Stimulated activated CD8-positive, alpha-beta memory T cell treated with anti-CD3 and anti-CD28 coated beads, Interleukin-7, amount 100 ng/mL, for 1 hour (primary cell): ENCODE measurements around the gene GTPBP1.

Experiments
- DNase-seq, 2 donors: peaks; one replicate each; pipeline ENCODE4 v3.0.0-alpha.2; 2020; ENCODE audit warnings: low read depth in 2 of 2

The GTPBP1 gene

DNA sequence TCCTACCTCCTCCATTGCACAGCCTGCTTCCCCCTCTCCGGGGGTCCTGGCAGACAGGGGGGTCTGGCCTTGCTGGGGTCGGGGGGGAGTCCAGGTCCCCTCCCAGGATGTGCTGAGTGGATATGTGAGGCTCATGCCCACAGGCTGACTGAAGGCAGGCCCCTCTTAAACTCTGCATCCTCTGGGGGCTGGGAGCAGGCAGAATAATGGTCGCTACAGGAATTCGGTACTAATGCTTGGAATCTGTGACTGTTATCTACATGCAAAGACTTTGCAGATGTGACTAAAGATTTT is 51.7 kb downstream of the GTPBP1 start:
- no peak for DNase-seq

DNA sequence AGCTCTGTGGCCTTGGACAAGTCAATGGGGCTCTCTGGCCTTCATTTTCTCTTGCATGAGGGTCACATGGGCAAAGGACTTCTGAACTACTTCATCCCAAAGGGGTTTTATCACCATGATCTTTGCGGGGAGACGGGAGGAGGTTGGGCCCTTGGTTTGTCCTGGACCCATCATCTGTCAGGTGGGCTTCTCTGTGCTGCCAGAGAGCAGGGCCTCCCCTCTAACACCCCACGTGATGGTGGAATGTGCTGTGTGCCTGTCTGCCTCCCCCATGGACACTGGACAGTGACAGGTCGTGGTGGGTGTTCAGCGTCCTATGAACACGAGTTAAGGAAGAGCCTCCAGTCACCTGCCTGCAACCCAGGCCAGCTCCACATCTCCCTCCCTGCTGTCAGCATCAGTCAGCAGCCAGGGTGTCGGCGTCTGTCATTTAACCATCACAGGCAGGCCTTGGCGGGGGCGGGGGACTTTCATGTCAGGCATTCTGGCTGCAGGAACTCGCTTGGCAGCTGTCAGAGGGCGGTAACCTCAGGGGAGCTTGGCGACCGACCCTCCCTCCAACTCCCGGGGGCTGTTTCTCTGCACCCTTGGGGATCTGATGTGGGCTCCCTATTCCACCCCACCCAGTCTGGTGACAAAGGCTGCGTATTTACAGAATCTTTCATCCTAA is 52.7 kb downstream of the GTPBP1 start:
- peak; percentile 35 to 36 for DNase-seq

DNA sequence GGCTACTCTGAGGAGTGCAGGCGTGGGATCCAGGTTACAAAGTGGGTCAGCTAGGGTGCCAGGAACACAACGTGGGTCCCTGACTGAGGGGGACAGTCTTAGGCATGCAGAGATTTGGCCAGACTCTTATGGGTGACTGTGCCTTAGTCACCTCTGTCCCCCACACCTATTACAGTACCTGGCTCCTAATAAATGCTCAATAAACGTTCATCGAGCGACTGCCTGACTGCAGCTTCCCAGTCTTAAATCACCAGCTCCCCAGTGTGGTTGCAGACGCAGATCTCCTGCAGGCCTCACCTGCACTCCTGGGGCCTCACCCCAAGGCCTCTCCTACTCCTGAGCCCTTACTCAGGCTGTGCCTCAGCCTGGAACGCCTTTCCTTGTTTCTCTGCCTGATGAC is 53.3 kb downstream of the GTPBP1 start:
- DNase-seq = no peak

DNA sequence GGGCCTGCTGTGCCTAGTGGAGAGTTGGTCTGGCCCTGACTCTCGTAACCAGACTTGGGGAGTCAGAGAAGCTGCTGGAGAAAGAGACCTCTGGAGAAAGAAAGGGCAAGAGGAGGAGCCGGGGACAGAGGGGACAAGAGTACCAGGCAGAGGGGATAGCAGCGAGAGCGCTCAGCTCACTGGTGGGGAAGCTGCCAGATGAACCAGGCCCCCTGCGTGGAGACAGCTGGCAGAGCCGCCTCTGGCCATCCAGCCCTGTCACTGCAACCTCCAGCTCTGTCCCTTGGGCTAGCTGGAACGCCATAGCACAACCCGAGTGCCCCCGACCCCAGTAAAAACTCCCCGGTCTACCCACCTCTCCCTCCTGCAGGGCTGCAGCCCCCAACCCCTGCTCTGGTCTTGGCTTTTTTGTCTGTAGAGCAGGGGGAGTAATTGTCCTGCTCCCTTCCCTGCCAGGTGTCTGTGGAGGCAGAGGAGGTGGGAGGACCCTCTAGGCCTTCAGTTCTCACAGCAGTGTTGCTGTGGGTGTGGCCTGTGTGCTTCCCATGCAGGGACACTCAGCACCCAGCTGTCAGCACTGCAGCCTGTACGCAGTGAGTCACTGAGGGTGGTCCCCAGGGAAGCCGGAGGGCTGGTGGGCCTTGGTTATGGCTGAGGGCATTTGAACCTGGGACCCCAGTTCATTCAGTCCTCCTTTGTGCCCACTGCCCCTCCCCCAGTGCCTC is 54.9 kb downstream of the GTPBP1 start:
- DNase-seq = no peak

DNA sequence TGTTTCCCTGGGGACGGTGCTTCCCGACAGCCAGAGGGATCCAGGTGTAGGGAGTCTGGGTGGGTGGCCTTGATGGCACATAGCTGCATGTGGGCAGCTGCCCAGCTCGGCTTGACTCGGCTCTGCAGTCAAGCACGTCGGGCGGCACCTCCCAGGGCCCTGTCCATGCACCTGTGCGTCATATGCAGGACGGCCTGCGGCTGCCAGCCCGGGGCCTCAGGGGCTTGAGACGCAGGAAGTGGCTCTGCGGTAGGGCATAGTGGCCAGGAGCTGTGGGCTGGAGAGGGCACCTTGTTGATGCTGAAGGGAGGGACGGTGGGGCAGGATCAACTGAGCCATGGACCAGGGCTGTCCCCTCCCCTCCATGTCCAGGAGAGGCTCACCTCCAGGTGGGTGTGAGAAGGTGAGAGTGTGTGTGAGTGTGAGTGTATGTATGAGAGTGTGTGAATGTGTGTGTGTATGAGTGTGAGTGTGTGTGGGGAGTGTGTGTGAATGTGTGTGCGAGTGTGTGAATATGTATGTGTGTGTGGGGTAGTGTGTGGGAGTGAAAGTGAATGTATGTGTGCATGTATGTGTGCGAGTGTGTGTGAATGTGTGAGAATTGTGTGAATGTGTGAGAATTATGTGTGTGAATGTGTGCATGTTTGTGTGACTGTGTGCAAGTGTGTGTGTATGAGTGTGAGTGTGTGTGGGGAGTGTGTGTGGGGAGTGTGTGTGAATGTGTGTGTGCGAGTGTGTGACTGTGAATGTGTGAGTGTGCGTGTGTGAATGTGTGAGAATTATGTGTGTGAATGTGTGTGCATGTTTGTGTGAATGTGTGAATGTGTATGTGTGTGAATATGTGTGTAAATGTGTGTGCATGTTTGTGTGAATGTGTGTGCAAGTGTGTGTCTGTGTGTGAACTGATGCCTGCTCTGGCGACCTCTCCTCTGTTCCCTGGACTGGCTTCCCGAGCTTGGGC is 55.7 kb downstream of the GTPBP1 start:
- no peak for DNase-seq

DNA sequence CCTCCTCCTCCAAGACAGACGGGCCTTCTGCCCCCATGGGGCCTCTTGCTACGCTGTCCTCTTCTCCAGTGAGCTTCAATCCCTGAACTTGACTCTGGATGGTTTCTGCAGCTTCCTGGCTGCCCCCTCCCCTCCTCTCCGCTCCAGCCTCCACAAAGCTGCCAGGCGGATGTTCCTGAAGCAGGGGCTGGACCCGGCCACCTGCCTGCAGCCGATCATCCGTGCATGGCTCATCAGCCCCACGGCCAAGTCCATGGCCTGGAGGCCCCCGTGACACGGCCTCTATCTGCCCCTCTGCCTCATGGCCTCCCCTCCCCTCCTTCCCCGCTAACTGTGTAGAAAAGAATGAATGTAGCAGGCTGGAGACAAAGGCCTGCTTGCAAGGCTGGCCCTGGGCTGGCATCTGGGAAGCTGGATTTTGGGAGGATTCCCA is 56.8 kb downstream of the GTPBP1 start:
- DNase-seq = no peak

DNA sequence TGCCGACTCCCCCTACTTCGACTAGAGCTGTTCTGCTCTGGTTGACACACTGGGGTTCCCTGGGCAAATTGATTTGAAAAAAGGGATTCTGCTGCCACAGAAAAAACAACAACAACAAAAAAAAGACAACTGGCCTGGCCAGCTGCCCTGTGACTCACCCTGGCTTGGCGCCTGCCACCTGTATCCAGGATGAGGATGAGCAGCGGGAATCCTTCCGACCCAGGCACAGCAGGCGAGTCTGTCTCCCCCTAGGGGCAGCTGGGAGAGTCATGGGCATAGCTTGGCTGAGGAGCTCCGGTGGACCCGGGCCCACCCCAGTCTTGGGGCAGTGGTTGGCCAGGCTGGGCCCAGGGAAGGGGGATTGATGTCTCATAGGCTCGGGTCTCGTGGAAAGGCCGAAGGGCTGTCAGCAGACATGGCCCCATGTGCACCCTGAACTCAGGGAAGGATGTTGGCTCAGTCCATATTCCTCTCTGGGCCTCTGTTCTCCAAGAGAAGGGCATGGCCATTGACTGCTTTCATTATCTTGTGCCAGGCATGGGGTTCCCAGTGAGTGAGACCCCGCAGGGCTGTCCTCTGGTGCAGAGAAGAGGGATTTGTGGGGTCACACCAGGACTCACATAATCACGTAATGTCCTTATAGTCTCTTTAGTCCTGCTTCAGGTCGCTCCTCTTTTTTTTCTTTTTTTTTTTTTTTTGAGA is 60.5 kb downstream of the GTPBP1 start:
- no peak for DNase-seq

DNA sequence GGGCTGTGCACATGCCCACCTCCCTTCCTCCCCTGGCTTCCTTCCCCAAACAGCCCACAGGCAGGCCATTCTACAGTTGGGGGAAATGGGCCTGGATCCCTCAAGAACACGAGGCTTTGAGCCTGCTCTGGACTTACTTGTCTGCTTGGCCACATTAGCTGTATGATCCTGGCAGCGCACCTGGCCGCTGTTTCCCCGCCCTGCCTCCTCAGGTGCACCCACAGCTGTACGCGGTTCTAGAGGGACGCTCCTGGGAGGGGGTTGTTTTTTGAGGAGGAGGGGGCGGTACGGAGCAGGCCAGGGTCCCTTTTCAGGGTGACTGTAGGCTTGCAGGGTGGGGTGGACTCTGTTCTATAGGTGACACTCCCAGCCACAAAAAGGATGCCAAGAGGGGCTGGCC is 61.6 kb downstream of the GTPBP1 start:
- no peak for DNase-seq

DNA sequence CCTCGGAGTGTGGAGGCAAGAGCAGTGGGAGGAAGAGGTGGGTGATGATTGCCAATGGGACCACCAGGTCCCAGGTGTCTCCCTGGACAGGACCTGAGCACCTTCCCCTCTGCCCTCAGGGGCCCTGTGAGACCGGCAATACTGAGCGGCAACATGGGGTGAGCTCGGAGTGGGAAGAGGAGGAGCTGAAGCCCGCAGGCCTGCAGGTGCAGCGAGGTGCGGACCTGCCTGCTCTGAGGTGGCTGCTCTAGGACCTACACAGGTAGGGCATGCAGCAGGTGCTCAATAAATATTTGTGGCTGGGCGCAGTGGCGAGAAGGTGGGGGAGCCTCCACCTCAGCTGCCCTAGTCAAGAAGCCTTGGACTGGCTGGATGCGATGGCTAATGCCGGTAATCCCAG is 62.3 kb downstream of the GTPBP1 start:
- no peak for DNase-seq

DNA sequence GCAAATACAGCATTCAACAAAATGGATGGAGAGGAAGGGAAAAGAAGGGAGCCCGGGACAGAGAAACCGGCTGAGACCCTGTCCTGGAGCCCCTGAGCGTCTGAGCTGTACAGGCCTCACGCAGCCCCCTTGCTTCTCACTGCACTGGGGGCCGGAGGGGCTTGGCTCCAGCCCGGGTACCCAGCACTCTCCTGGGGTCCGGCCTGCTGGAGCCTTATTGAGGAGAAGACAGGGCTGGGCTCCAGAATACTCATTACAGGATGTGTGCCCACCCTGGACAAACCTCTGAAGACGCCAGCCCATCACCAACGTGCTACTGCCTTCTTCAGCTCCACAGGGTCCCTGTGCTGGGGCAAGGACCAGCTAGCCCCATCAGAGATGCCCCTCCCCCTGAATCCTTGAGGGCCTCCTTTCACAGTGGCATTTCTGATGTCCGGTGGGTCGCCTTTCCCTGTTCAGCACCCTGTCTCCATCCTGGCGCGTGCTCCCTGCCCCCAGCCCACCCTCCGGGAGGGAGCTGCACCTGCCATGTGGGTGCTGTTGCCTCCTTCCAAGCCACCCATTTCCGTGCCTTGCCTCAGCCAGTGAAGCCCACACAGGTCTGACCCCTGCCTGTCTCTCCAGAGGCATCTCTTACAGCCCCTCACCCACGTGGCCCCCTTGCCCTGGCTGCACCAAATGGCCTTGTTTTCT is 64.7 kb downstream of the GTPBP1 start:
- DNase-seq = no peak

DNA sequence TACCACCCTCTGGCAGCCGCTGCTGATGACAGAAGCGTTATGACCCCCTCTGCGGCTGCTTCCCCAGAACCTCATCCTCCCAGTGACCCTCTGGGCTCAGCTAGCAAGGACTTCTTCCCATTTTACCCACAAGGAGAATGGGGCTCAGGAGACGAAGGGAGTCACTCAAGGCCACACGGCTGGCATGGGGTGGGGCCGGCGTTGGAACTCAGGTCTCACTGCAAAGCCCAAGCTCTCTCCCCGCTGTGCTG is 66.8 kb downstream of the GTPBP1 start:
- DNase-seq = no peak

DNA sequence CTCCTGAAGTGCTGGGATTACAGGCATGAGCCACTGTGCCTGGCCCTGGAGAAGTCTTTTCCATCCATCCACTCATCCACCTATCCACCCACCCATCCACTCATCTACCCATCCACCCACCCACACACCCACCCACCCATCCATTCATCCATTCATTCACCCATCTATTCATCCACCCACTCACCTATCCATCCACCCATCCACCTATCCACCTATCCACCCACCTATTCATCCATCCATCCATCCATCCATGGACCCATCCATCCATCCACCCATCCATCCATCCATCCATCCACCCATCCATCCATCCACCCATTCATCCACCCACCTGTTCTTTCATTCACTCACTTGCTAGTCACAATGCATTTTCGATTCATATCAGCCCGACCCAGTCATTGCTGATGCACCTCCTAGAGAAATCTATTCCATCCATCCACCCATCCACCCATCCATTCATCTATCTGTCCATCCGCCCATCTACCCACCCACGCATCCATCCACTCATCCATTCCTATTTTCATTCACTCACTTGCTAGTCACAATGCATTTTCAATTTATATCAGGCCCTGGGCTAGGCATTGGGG is 67.7 kb downstream of the GTPBP1 start:
- DNase-seq = no peak

DNA sequence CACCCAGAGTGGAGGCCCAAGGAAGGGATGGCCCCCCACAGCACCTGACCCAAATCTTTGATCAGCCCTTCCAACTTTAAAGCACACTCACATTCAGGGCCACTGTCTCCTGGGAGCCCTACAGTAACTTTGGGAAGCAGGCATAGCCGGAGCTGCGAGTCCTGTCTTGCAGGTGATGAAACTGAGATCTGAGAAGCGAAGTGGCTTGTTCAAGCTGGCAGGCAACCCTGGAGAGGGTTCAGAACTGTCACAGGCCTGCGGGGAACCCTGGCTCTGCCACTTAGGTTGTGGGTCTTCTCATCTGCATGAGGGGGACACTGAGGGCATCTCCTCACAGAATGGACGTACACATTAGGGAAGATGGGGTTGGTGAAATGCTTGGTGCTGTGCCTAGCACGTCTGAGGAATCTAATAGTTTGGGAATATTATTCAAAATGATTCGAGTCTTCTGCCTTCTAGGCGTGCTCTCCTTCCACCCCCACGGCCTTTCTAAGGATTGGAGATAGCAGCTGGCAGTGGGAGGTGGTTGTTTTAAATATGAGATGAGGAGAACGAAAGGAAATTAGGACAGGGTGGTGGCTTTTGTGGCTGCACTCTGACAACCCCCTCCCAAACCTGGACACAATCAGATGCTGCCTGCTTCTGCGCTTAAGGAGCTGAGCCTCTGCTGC is 68.9 kb downstream of the GTPBP1 start:
- DNase-seq = no peak

DNA sequence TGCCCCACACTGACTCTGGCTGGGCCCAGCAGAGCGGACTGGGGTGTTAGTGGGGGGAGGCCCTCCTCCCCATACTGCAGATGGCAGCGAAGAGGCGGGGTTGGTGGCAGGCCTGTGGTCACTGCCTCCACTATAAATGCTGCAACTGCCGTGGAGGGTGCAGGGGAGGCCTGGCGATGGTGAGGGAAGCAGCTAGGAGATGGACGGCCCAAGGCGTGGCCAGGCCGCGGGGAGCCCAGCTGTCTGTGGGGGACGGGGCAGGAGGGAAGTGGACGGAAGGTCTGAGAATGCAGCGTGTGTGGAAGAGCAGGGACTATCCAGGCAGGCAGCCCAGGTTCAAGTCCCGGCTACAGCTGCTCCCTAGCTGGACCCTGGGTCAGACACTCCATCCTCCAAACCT is 69.9 kb downstream of the GTPBP1 start:
- no peak for DNase-seq

DNA sequence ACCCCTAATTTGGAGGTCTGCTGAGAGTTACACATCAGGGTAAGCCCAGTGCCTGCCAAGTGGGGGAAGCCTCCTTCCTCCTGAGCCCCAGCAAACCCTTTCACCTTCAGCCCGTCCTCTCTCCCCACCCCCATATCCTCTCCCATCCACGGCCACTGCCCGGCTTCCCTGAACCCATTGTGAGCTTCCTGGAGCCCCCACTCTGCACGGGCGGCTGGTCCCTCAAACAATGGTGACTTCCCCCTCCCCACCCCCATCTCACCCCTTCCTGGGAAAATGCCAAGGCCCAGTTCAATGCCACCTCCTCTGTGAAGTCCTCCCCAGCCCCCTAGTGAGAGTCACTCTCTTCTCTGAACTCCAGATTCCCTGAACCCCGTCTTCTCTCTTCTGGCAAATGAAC is 70.3 kb downstream of the GTPBP1 start:
- DNase-seq = no peak

DNA sequence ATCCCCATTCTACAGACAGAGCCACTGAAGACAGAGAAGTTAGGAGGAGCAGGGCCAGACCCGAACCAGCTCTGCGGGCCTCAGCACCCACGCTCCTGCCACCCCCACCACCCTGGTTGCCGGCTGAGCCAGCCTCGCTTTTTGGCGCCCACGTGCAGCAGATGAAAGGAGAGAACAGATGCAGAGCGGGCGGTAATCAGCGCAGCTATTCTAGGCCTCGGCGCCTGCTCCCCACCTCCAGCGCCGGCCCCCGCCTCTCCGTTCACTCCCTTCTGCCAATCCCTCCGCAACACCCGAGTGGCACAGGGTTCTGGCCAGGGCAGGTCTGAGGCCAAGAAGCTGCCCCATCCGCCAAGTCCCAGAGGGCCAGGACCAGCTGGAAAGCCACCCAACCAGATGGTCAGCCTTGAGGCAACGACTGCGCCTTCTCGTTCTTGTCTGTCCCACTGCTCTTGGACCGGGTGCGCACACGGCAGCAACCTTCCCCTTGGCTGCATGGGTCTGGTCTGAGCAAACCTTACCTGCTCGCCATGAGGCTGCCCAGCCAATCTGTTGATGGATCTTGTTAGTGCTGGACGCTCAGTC is 71.4 kb downstream of the GTPBP1 start:
- no peak for DNase-seq

DNA sequence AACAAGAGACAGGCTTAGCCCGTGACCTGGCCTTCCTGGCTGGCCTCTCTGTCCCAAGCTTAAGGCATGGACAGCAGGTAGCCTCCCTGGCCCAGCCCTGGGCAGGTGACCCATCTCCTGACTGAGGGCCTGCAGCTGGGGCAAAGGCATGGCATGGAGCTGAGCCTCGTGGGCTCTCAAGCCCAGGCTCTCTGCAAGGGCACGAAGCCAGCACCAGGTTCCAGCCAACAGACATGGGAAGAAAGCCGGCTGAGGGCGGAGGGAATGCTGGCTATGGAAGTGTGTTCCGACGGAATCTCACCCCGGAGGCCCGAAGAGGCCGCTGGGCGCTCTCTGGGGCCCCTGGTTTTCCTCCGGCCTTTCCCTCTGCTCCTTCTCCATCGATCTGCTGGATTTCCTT is 75.3 kb downstream of the GTPBP1 start:
- DNase-seq = no peak

DNA sequence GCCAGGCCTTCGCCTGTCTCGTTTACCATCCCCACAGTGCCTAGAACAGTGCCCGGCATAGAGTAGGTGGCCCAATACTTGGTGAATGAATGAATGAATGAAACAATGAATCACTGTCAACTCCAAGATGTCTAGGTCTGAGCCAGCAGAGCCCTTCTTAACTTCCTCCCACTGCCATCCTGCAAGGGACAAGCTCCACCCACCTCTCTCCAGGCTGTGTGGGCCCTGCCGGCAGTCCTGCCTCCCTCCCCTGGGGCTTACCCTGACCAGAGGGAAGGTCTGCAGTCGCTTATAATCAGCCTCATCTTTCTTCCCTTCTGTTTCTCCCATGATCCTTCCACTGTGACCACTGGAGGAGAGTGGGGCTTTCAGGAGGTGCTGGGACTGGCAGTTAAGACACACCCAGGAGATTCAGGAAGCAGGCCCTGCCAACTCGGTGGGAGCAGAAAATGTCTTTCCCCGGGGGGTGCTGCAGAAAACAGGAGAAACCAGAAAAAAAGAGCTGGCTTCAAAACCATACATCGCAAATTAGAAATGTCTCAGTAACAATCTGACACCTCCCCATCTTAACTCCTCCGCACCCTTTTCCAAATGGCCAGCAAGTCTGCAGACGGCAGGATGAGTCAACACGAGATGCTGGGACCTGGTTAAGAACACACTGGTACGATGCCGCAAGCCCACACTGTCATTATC is 76.8 kb downstream of the GTPBP1 start:
- no peak for DNase-seq
